HEK293 (cell line): ENCODE measurements around the gene SKOR2.

Experiments
- KLF16 ChIP-seq: fragments of 450-650 bp; formaldehyde crosslinking; IDR thresholded peaks from 2 replicates; pipeline ENCODE4 v1.5.1; 2017; ENCODE audit warnings: missing biosample characterization, missing genetic modification characterization
- MYNN ChIP-seq: fragments of 450-650 bp; formaldehyde crosslinking; IDR thresholded peaks from 2 replicates; pipeline ENCODE4 v1.5.1; 2016; ENCODE audit warnings: missing biosample characterization, missing genetic modification characterization, borderline replicate concordance
- ZBTB17 ChIP-seq: fragments of 450-650 bp; formaldehyde crosslinking; IDR thresholded peaks from 2 replicates; pipeline ENCODE4 v1.5.1; 2016; ENCODE audit warnings: missing biosample characterization, missing genetic modification characterization
- ZFP3 ChIP-seq: fragments of 450-650 bp; formaldehyde crosslinking; IDR thresholded peaks from 2 replicates; pipeline ENCODE4 v1.5.1; 2016; ENCODE audit warnings: low read depth, missing biosample characterization, missing genetic modification characterization
- ZNF223 ChIP-seq: fragments of 450-650 bp; formaldehyde crosslinking; IDR thresholded peaks from 2 replicates; pipeline ENCODE4 v1.5.1; 2016; ENCODE audit warnings: missing biosample characterization, missing genetic modification characterization
- ZNF433 ChIP-seq: fragments of 450-650 bp; formaldehyde crosslinking; IDR thresholded peaks from 2 replicates; pipeline ENCODE4 v1.5.1; 2016; ENCODE audit warnings: missing biosample characterization, missing genetic modification characterization, low read depth
- ZNF513 ChIP-seq: fragments of 450-650 bp; IDR thresholded peaks from 2 replicates; pipeline ENCODE4 v1.5.1; 2018; ENCODE audit warnings: missing biosample characterization, missing genetic modification characterization
- TF ChIP-seq, protein P1 (sequence below): fragments of 450-650 bp; formaldehyde crosslinking; IDR thresholded peaks from 2 replicates; pipeline ENCODE4 v1.5.1; 2016; ENCODE audit warnings: missing biosample characterization, missing genetic modification characterization

GRCh38 chr18:47264308-47264700 lies 12.8 kb upstream of the SKOR2 start:
- TF ChIP-seq ZNF513 (tag by site-specific recombination) (no peak), KLF16 (tag by site-specific recombination) (no peak), ZBTB17 (tag by site-specific recombination) (no peak), ZFP3 (no peak), ZNF223 (tag by site-specific recombination) (no peak), ZNF433 (tag by site-specific recombination) (no peak), MYNN (tag by site-specific recombination) (no peak)
- TF ChIP-seq, protein P1, sequence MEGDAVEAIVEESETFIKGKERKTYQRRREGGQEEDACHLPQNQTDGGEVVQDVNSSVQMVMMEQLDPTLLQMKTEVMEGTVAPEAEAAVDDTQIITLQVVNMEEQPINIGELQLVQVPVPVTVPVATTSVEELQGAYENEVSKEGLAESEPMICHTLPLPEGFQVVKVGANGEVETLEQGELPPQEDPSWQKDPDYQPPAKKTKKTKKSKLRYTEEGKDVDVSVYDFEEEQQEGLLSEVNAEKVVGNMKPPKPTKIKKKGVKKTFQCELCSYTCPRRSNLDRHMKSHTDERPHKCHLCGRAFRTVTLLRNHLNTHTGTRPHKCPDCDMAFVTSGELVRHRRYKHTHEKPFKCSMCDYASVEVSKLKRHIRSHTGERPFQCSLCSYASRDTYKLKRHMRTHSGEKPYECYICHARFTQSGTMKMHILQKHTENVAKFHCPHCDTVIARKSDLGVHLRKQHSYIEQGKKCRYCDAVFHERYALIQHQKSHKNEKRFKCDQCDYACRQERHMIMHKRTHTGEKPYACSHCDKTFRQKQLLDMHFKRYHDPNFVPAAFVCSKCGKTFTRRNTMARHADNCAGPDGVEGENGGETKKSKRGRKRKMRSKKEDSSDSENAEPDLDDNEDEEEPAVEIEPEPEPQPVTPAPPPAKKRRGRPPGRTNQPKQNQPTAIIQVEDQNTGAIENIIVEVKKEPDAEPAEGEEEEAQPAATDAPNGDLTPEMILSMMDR (tag by site-specific recombination) = no peak
